H1 (cell line): Measurements from ENCODE around the gene AP3M1. TPM values are rescaled to one million over a fixed set of nuclear protein-coding genes. Genes with fewer than 3 reads are reported as not detected.

ENCODE experiments used
- CTCF ChIA-PET: fragments of 300-600 bp; sonication (Branson Sonifier 250); formaldehyde crosslinking; loops from one replicate; lab custom pipeline; 2021; ENCODE audit not compliant: partially characterized antibody; lab: Charles Lee
- POLR2A ChIA-PET: fragments of 300-600 bp; sonication (Branson Sonifier 250); formaldehyde crosslinking; loops from one replicate; lab custom pipeline; 2021; ENCODE audit warnings: inconsistent platforms; ENCODE audit not compliant: partially characterized antibody; lab: Charles Lee
- DNase-seq, 2 experiments: peaks; one replicate each; pipeline versions ENCODE4 v3.0.0 to v3.0.0-alpha.2; 2010 to 2022; ENCODE audit warnings: low spot score in 2 of 2, low read depth in 1 of 2, mixed read lengths in 1 of 2
- FAIRE-seq: peaks from 2 replicates; lab custom pipeline; 2011; peaks lifted over from hg19 to GRCh38; lab: Jason Lieb, UNC
- H2AFZ ChIP-seq: 2 replicates; pipeline ENCODE4 v1.8.1; 2012; ENCODE audit warnings: low read length, inconsistent platforms
- H2AK5ac ChIP-seq: 2 replicates; pipeline ENCODE4 v1.6.1; 2013; ENCODE audit warnings: low read depth, low read length
- H2BK120ac ChIP-seq: replicated peaks from 2 replicates; pipeline ENCODE3; 2013; ENCODE audit warnings: low read depth, low read length, inconsistent platforms
- H2BK12ac ChIP-seq: 2 replicates; pipeline ENCODE4 v1.6.1; 2013; ENCODE audit warnings: low read depth, low read length
- H2BK15ac ChIP-seq: 2 replicates; pipeline ENCODE4 v1.6.1; 2013; ENCODE audit warnings: low read length
- H2BK20ac ChIP-seq: 2 replicates; pipeline ENCODE4 v1.6.1; 2013; ENCODE audit warnings: low read length
- H2BK5ac ChIP-seq: 2 replicates; pipeline ENCODE4 v1.6.1; 2013; ENCODE audit warnings: low read depth, low read length
- H3K14ac ChIP-seq: 2 replicates; pipeline ENCODE4 v1.6.1; 2013; ENCODE audit warnings: inconsistent platforms; ENCODE audit not compliant: insufficient read length
- H3K18ac ChIP-seq: 2 replicates; pipeline ENCODE4 v1.6.1; 2013; ENCODE audit warnings: low read length; ENCODE audit errors: extremely low read depth
- H3K23ac ChIP-seq: 2 replicates; pipeline ENCODE4 v1.6.1; 2013; ENCODE audit warnings: inconsistent platforms; ENCODE audit not compliant: insufficient read length
- H3K23me2 ChIP-seq: 2 replicates; pipeline ENCODE4 v1.6.1; 2013; ENCODE audit warnings: low read depth, low read length
- H3K27ac ChIP-seq: 2 replicates; pipeline ENCODE4 v1.6.1; 2011; ENCODE audit warnings: low read depth, low read length, inconsistent platforms
- H3K27me3 ChIP-seq, 4 experiments: replicated peaks in 1 of 4; 1 replicate in 1 of 4; 2 replicates in 3 of 4; pipeline versions ENCODE4 v1.6.1 to v1.8.1; 2011 to 2013; ENCODE audit warnings: low read length in 3 of 4, mild to moderate bottlenecking in 3 of 4, inconsistent platforms in 2 of 4, mixed read lengths in 2 of 4, moderate library complexity in 1 of 4; ENCODE audit not compliant: control insufficient read depth in 3 of 4, insufficient read depth in 3 of 4; ENCODE audit errors: extremely low read depth in 1 of 4
- H3K36me3 ChIP-seq, 4 experiments: 2 replicates each; pipeline versions ENCODE4 v1.6.1 to v1.8.1; 2011 to 2013; ENCODE audit warnings: mild to moderate bottlenecking in 4 of 4, low read length in 3 of 4, moderate library complexity in 2 of 4, control low read depth in 1 of 4, inconsistent platforms in 1 of 4; ENCODE audit not compliant: insufficient read depth in 4 of 4, control insufficient read depth in 2 of 4
- H3K4ac ChIP-seq: replicated peaks from 2 replicates; pipeline ENCODE3; 2013; ENCODE audit warnings: low read length, low read depth, mixed read lengths, inconsistent platforms; ENCODE audit not compliant: insufficient read length
- H3K4me1 ChIP-seq, 4 experiments: replicated peaks in 1 of 4; 1 replicate in 1 of 4; 2 replicates in 3 of 4; pipeline versions ENCODE4 v1.6.1 to v1.8.1; 2011 to 2013; ENCODE audit warnings: low read length in 3 of 4, inconsistent platforms in 2 of 4, mixed read lengths in 1 of 4; ENCODE audit not compliant: insufficient read depth in 4 of 4, control insufficient read depth in 3 of 4
- H3K4me2 ChIP-seq, 2 experiments: 2 replicates each; pipeline versions ENCODE4 v1.6.1 to v1.8.1; 2011 to 2013; ENCODE audit warnings: low read depth in 2 of 2, low read length in 2 of 2, control low read depth in 1 of 2, inconsistent platforms in 1 of 2, mild to moderate bottlenecking in 1 of 2; ENCODE audit not compliant: insufficient read depth in 1 of 2
- H3K4me3 ChIP-seq, 4 experiments: fragments of 200-600, 300-600 bp in 1 of 4; sonication (generic), shearing (Covaris generic), sonication (Bioruptor Twin) in 1 of 4; 2 replicates each; pipeline versions ENCODE4 v1.5.1 to v1.8.1; 2011 to 2016; ENCODE audit warnings: low read length in 4 of 4, low read depth in 3 of 4, control low read depth in 2 of 4, inconsistent platforms in 2 of 4, mild to moderate bottlenecking in 2 of 4, mixed read lengths in 1 of 4, moderate library complexity in 1 of 4; ENCODE audit not compliant: insufficient read depth in 2 of 4; ENCODE audit errors: extremely low read depth in 1 of 4
- H3K56ac ChIP-seq: replicated peaks from 2 replicates; pipeline ENCODE3; 2013; ENCODE audit warnings: low read depth, mild to moderate bottlenecking, mixed read lengths, low read length, inconsistent platforms; ENCODE audit not compliant: insufficient read length
- H3K79me1 ChIP-seq: 2 replicates; pipeline ENCODE4 v1.6.1; 2013; ENCODE audit warnings: low read depth, low read length, control low read depth
- H3K79me2 ChIP-seq, 2 experiments: 2 replicates each; pipeline versions ENCODE4 v1.6.1 to v1.8.1; 2012 to 2013; ENCODE audit warnings: low read length in 2 of 2, mild to moderate bottlenecking in 2 of 2, inconsistent platforms in 1 of 2; ENCODE audit not compliant: insufficient read depth in 2 of 2, control insufficient read depth in 1 of 2
- H3K9ac ChIP-seq, 4 experiments: replicated peaks in 1 of 4; 1 replicate in 1 of 4; 2 replicates in 3 of 4; pipeline versions ENCODE4 v1.6.1 to v1.8.1; 2011 to 2013; ENCODE audit warnings: low read depth in 3 of 4, low read length in 3 of 4, control low read depth in 2 of 4, mild to moderate bottlenecking in 2 of 4, moderate library complexity in 2 of 4, inconsistent platforms in 1 of 4; ENCODE audit errors: extremely low read depth in 1 of 4
- H3K9me3 ChIP-seq, 2 experiments: 2 replicates each; pipeline versions ENCODE4 v1.6.1 to v1.8.1; 2012 to 2013; ENCODE audit warnings: mild to moderate bottlenecking in 2 of 2, moderate library complexity in 2 of 2, control low read depth in 1 of 2, inconsistent platforms in 1 of 2, low read depth in 1 of 2, low read length in 1 of 2, mixed read lengths in 1 of 2; ENCODE audit not compliant: insufficient read depth in 2 of 2
- H4K20me1 ChIP-seq, 2 experiments: replicated peaks in 1 of 2; 2 replicates each; pipeline versions ENCODE3 to v1.8.1; 2011 to 2013; ENCODE audit warnings: inconsistent platforms in 2 of 2, low read length in 2 of 2, mild to moderate bottlenecking in 1 of 2; ENCODE audit not compliant: insufficient read depth in 2 of 2, control insufficient read depth in 1 of 2
- H4K5ac ChIP-seq: 2 replicates; pipeline ENCODE4 v1.6.1; 2013; ENCODE audit warnings: low read length, low read depth, mixed read lengths, inconsistent platforms; ENCODE audit not compliant: insufficient read length
- H4K8ac ChIP-seq: 2 replicates; pipeline ENCODE4 v1.8.0; 2013; ENCODE audit warnings: mild to moderate bottlenecking, moderate library complexity, low read length, inconsistent platforms; ENCODE audit not compliant: insufficient read depth; ENCODE audit errors: extremely low read depth
- H4K91ac ChIP-seq: replicated peaks from 2 replicates; pipeline ENCODE3; 2013; ENCODE audit warnings: low read length, mixed read lengths, inconsistent platforms; ENCODE audit not compliant: insufficient read length
- ASH2L ChIP-seq: fragments of 200-600, 300-600 bp; sonication (generic); IDR thresholded peaks from one replicate; pipeline ENCODE4 v1.7.1; 2017; ENCODE audit warnings: low read length
- BACH1 ChIP-seq: IDR thresholded peaks from 2 replicates; pipeline ENCODE4 v1.6.1; 2012; ENCODE audit warnings: low read length, improper control_type of control experiment
- E2F6 ChIP-seq: IDR thresholded peaks from 2 replicates; pipeline ENCODE4 v1.6.1; 2012; ENCODE audit warnings: inconsistent platforms
- EZH2 ChIP-seq: fragments of 200-600 bp; sonication (generic); IDR thresholded peaks from 2 replicates; pipeline ENCODE4 v1.7.1; 2012; ENCODE audit warnings: low read depth, mild to moderate bottlenecking, moderate library complexity, low read length, inconsistent platforms; ENCODE audit not compliant: severe bottlenecking
- GTF2F1 ChIP-seq: IDR thresholded peaks from 2 replicates; pipeline ENCODE4 v1.6.1; 2012; ENCODE audit warnings: low read depth, low read length, improper control_type of control experiment, borderline replicate concordance
- KDM5A ChIP-seq: fragments of 200-600 bp; IDR thresholded peaks from 2 replicates; pipeline ENCODE4 v1.7.1; 2012; ENCODE audit warnings: mild to moderate bottlenecking, low read length, inconsistent platforms, mixed read lengths
- POLR2A ChIP-seq, 2 experiments: IDR thresholded peaks; 1 replicate in 1 of 2; 2 replicates in 1 of 2; pipeline ENCODE4 v1.6.1; 2011; ENCODE audit warnings: low read depth in 2 of 2, low read length in 2 of 2, mild to moderate bottlenecking in 2 of 2; ENCODE audit errors: control extremely low read depth in 1 of 2
- RAD21 ChIP-seq, 2 experiments: IDR thresholded peaks in 1 of 2; conservative IDR thresholded peaks in 1 of 2; 2 replicates each; pipeline ENCODE4 v1.6.1; 2011; ENCODE audit warnings: low read depth in 2 of 2, low read length in 2 of 2, improper control_type of control experiment in 1 of 2, inconsistent platforms in 1 of 2, mild to moderate bottlenecking in 1 of 2, moderate library complexity in 1 of 2
- WGBS, 2 experiments: shearing (Covaris generic) in 1 of 2; methylation state at CpG; one replicate each; pipeline versions ENCODE4 v1.1.6 to v1.1.7; 2013 to 2015; ENCODE audit warnings: low lambda C conversion rate in 2 of 2, mixed read lengths in 2 of 2, inconsistent platforms in 1 of 2, low coverage in 1 of 2, missing lambda C conversion rate in 1 of 2; ENCODE audit not compliant: insufficient replicate concordance in 2 of 2, insufficient coverage in 1 of 2, insufficient read length in 1 of 2; ENCODE audit errors: extremely low coverage in 1 of 2, missing lambda C conversion rate in 1 of 2; 5-methylcytosine and 5-hydroxymethylcytosine counted together
- polyA plus RNA-seq, 7 experiments: library from polyadenylated mRNA; depleted of rRNA in 3 of 7; stranded (reverse) in 5 of 7; unstranded in 2 of 7; fragments of >200 nt in 5 of 7; fragments of 200-250 nt in 2 of 7; gene quantifications; 1 replicate in 5 of 7; 2 replicates in 1 of 7; 4 replicates in 1 of 7; pipeline versions ENCODE4 v1.2.1 to v1.2.3, GENCODE V29; 2011 to 2013; ENCODE audit warnings: missing spikeins in 2 of 7, mixed read lengths in 2 of 7
- total RNA-seq: library from RNA; stranded (reverse); fragmentation: NEBNext Ultra II Directional; extraction: Animal tissue kit (Norgen Biotek cat#: 25700); gene quantifications from 2 replicates; pipeline ENCODE4 v1.2.1, GENCODE V29; 2021
- TF ChIP-seq, protein P1 (sequence below), 3 experiments: IDR thresholded peaks; 1 replicate in 2 of 3; 2 replicates in 1 of 3; pipeline versions ENCODE4 v1.5.1 to v1.6.1; 2011; ENCODE audit warnings: low read length in 3 of 3, mild to moderate bottlenecking in 3 of 3, inconsistent platforms in 2 of 3, low read depth in 1 of 3, moderate library complexity in 1 of 3; ENCODE audit not compliant: insufficient read depth in 1 of 3; ENCODE audit errors: control extremely low read depth in 1 of 3

AP3M1 gene
- total and polyA plus RNA-seq, 2 of the 8 experiments (the other 6 are each of a cell fraction or from before 2014, with no cell fraction given) = 23.9 to 38.9 TPM

- FAIRE-seq (no peak), DNase-seq (no peak)
- Histone ChIP-seq H3K27me3 (no peaks in the 10 kb centered on the region), H3K4me1 (no peaks in the 10 kb centered on the region), H4K20me1 (peaks cover 0 to 3% of the 10 kb centered on the region in 2 experiments), H4K5ac (no peak overlapping the region), H3K4me3 (no peak overlapping the region), H3K23ac (no peak overlapping the region), H3K27ac (no peak overlapping the region), H3K23me2 (no peaks in the 10 kb centered on the region), H3K4ac (no peak overlapping the region), H2AK5ac (no peak overlapping the region), H3K4me2 (no peak overlapping the region), H3K56ac (no peak overlapping the region), H4K8ac (no peak overlapping the region), H2BK12ac (no peak overlapping the region), H2BK15ac (no peak overlapping the region), H4K91ac (no peak overlapping the region), H3K79me1 (no peaks in the 10 kb centered on the region), H3K79me2 (no peaks in the 10 kb centered on the region), H2BK120ac (no peak overlapping the region), H3K9ac (no peak overlapping the region), H2BK5ac (no peak overlapping the region), H3K36me3 (peaks cover 49 to 93% (median 72%) of the 10 kb centered on the region in 4 experiments), H2BK20ac (no peak overlapping the region), H3K9me3 (no peaks in the 10 kb centered on the region), H3K18ac (no peak overlapping the region), H3K14ac (no peak overlapping the region), H2AFZ (no peak overlapping the region)
- ChIA-PET POLR2A (interaction anchor here (0.8 to 1.4 kb wide), 5 partner anchors 10 to 25 kb away, joined by 3 to 4 read pairs (median 3); no protein-coding TSS in a partner anchor), CTCF (interaction anchor here (0.6 to 3.7 kb wide), 23 partner anchors 9 to 285 kb away, joined by 3 to 15 read pairs (median 3); no protein-coding TSS in a partner anchor)
- WGBS, 2 experiments = 80% methylated on average over 11 of the region's 11 CpGs; no CpG with 5 or more reads in 1 of the 2 experiments
- TF ChIP-seq EZH2 (no peak), KDM5A (no peak), GTF2F1 (no peak), BACH1 (no peak), RAD21 (IDR thresholded peaks at IDR 0.05 in 1 of 2, conservative IDR thresholded peaks at IDR 0.05 in 1 of 2; ENCODE audit: low read depth in 2 of 2, low read length in 2 of 2) (peak; percentile 41 to 56), E2F6 (no peak), POLR2A (IDR thresholded peaks at IDR 0.05; ENCODE audit: control extremely low read depth in 1 of 2, low read depth in 2 of 2, low read length in 2 of 2) (no peak), ASH2L (no peak)
- TF ChIP-seq, protein P1, sequence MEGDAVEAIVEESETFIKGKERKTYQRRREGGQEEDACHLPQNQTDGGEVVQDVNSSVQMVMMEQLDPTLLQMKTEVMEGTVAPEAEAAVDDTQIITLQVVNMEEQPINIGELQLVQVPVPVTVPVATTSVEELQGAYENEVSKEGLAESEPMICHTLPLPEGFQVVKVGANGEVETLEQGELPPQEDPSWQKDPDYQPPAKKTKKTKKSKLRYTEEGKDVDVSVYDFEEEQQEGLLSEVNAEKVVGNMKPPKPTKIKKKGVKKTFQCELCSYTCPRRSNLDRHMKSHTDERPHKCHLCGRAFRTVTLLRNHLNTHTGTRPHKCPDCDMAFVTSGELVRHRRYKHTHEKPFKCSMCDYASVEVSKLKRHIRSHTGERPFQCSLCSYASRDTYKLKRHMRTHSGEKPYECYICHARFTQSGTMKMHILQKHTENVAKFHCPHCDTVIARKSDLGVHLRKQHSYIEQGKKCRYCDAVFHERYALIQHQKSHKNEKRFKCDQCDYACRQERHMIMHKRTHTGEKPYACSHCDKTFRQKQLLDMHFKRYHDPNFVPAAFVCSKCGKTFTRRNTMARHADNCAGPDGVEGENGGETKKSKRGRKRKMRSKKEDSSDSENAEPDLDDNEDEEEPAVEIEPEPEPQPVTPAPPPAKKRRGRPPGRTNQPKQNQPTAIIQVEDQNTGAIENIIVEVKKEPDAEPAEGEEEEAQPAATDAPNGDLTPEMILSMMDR (IDR thresholded peaks at IDR 0.05; ENCODE audit: control extremely low read depth in 1 of 3, insufficient read depth in 1 of 3, low read depth in 1 of 3, low read length in 3 of 3) = peak in 2 of 3 experiments; percentile 34 to 57; a peak in 2 of 4 replicates
Measured at GRCh38 chr10:74103560-74104258, 46.9 kb downstream of the AP3M1 start.
